Stomach (tissue), 9 donors: Measurements from ENCODE around the gene ZNF70. TPM values are rescaled to one million over a fixed set of nuclear protein-coding genes. Genes with fewer than 3 reads are reported as not detected.

Experiments used
- DNase-seq, 2 donors: peaks; one replicate each; pipeline versions ENCODE4 v3.0.0 to v3.0.0-alpha.2; 2013 to 2019
- H3K27ac ChIP-seq, 5 donors: fragments of 200-600 bp in 4 of 5; sonication (generic) in 4 of 5; one replicate each; pipeline ENCODE4 v1.5.1; 2013 to 2019; ENCODE audit warnings: mild to moderate bottlenecking in 1 of 5, moderate library complexity in 1 of 5
- H3K27me3 ChIP-seq, 3 donors: fragments of 200-600 bp; sonication (generic); one replicate each; pipeline ENCODE4 v1.5.1; 2017 to 2019; ENCODE audit warnings: mixed run types in 1 of 3
- H3K36me3 ChIP-seq, 4 donors: fragments of 200-600 bp; sonication (generic); 1 replicate in 3 of 4; 2 replicates in 1 of 4; pipeline ENCODE4 v1.5.1; 2016 to 2019
- H3K4me1 ChIP-seq, 4 donors: fragments of 200-600 bp; sonication (generic); one replicate each; pipeline ENCODE4 v1.5.1; 2016 to 2019
- H3K4me3 ChIP-seq, 4 donors: fragments of 200-600 bp; sonication (generic) in 3 of 4; one replicate each; pipeline ENCODE4 v1.5.1; 2016 to 2019; ENCODE audit warnings: mild to moderate bottlenecking in 1 of 4
- H3K9me3 ChIP-seq, 4 donors: fragments of 200-600 bp; sonication (generic); one replicate each; pipeline ENCODE4 v1.5.1; 2016 to 2019
- CTCF ChIP-seq, 7 experiments: fragments of 450-650 bp in 4 of 7; fragments of 200-600 bp in 3 of 7; sonication (generic) in 3 of 7; IDR thresholded peaks; one replicate each; pipeline ENCODE4 v1.5.1; 2016 to 2019; ENCODE audit warnings: antibody characterized with exemption in 7 of 7, control low read depth in 2 of 7, mild to moderate bottlenecking in 1 of 7
- EP300 ChIP-seq: sonication (generic); formaldehyde crosslinking; IDR thresholded peaks from one replicate; pipeline ENCODE4 v1.6.1; 2017; ENCODE audit warnings: antibody characterized with exemption
- POLR2A ChIP-seq, 4 donors: fragments of 450-650 bp; IDR thresholded peaks; one replicate each; pipeline ENCODE4 v1.6.1; 2016; ENCODE audit warnings: antibody characterized with exemption in 4 of 4, control low read depth in 2 of 4, mild to moderate bottlenecking in 1 of 4, moderate library complexity in 1 of 4
- POLR2AphosphoS5 ChIP-seq, 3 donors: sonication (generic); formaldehyde crosslinking; IDR thresholded peaks; one replicate each; pipeline ENCODE4 v1.6.1; 2016; ENCODE audit warnings: antibody characterized with exemption in 3 of 3
- WGBS, 5 donors: extraction: QIAGEN DNeasy Blood & Tissue Kit in 3 of 5; methylation state at CpG; one replicate each; pipeline versions ENCODE4 v1.1.5 to v1.1.7; 2013 to 2018; 5-methylcytosine and 5-hydroxymethylcytosine counted together
- intact Hi-C: fragments of 100-400 bp; cut with DNase I; formaldehyde crosslinking; loops from one replicate; pipeline ENCODE4 v1.15.1; 2023; ENCODE audit warnings: low total_unique reads
- polyA plus RNA-seq, 3 donors: library from polyadenylated mRNA; stranded (reverse); fragments of 200-250 nt; gene quantifications; one replicate each; pipeline ENCODE4 v1.2.3, GENCODE V29; 2013
- total RNA-seq, 5 donors: library from RNA; depleted of rRNA; stranded (reverse); fragments of >200 nt; gene quantifications; one replicate each; pipeline versions ENCODE4 v1.1.0 to v1.2.3, GENCODE V29; 2014 to 2016
- donor health status: healthy with polysubstance abuse.
- donor health status: Bipolar disorder and iron deficiency.
- donor health status: healthy.

Gene ZNF70
- total and polyA plus RNA-seq, 8 donors: 0.58 to 9.4 (median 2.1) TPM

GRCh38 chr22:23767303-23767672 lies 16.4 kb upstream of the ZNF70 start:
- 2 to 26% (median 4%) methylated on average over 6 to 27 of the region's 27 CpGs for WGBS, 5 donors
- intact Hi-C loops: loop anchor here (5.0 kb wide), 1 partner anchor 80 kb away; no protein-coding TSS in a partner anchor
- Histone ChIP-seq H3K4me3 (peak overlapping the region; percentile 66 to 87 (median 81)), H3K27me3 (no peaks in the 10 kb centered on the region), H3K9me3 (no peaks in the 10 kb centered on the region), H3K27ac (peak overlapping the region; percentile 82 to 87 (median 86)), H3K4me1 (peaks cover 37 to 92% (median 73%) of the 10 kb centered on the region in 4 donors), H3K36me3 (peaks cover 0 to 31% (median 9%) of the 10 kb centered on the region in 4 donors)
- TF ChIP-seq POLR2A (IDR thresholded peaks at IDR 0.05) (no peak), POLR2AphosphoS5 (IDR thresholded peaks at IDR 0.05) (no peak), CTCF (IDR thresholded peaks at IDR 0.05) (no peak), EP300 (no peak)
- DNase-seq: peak in 1 of 2 donors; percentile 39

GRCh38 chr22:23764899-23765881 lies 14.3 kb upstream of the ZNF70 start:
- 87 to 92% (median 89%) methylated on average over 8 to 9 of the region's 9 CpGs for WGBS, 5 donors
- peaks cover 30 to 72% (median 57%) of the 10 kb centered on the region in 4 donors for H3K4me1 ChIP-seq
- DNase-seq: no peak
- intact Hi-C loops: loop anchor here (5.0 kb wide), 1 partner anchor 82 kb away; no protein-coding TSS in a partner anchor
- H3K27me3 ChIP-seq: no peaks in the 10 kb centered on the region
- H3K36me3 ChIP-seq: peaks cover 0 to 31% (median 9%) of the 10 kb centered on the region in 4 donors
- TF ChIP-seq CTCF (IDR thresholded peaks at IDR 0.05) (no peak), POLR2AphosphoS5 (IDR thresholded peaks at IDR 0.05) (no peak), POLR2A (IDR thresholded peaks at IDR 0.05) (no peak), EP300 (no peak)
- H3K27ac ChIP-seq: no peak overlapping the region
- no peaks in the 10 kb centered on the region for H3K9me3 ChIP-seq
- no peak overlapping the region for H3K4me3 ChIP-seq

- intact Hi-C loops: no loop called here
- TF ChIP-seq CTCF (IDR thresholded peaks at IDR 0.05): no peak
- no peak for TF ChIP-seq POLR2A (IDR thresholded peaks at IDR 0.05)
- no peak for TF ChIP-seq EP300
- TF ChIP-seq POLR2AphosphoS5 (IDR thresholded peaks at IDR 0.05): no peak
- no peak for DNase-seq
- Histone ChIP-seq H3K4me3 (peak overlapping the region in 3 of 4 donors; percentile 20 to 35 (median 23)), H3K4me1 (peaks cover 29 to 66% (median 53%) of the 10 kb centered on the region in 4 donors), H3K36me3 (peaks cover 0 to 31% (median 9%) of the 10 kb centered on the region in 4 donors), H3K27me3 (no peaks in the 10 kb centered on the region), H3K9me3 (no peaks in the 10 kb centered on the region), H3K27ac (no peak overlapping the region)
- 61 to 84% (median 62%) methylated on average over 7 of the region's 7 CpGs for WGBS, 5 donors
These were observed 13.0 kb upstream of the ZNF70 start for GRCh38 chr22:23763954-23764353.

- peak in 1 of 2 donors; percentile 52 for DNase-seq
- Histone ChIP-seq H3K4me1 (peaks cover 25 to 62% (median 49%) of the 10 kb centered on the region in 4 donors), H3K36me3 (peaks cover 0 to 31% (median 9%) of the 10 kb centered on the region in 4 donors), H3K27ac (no peak overlapping the region), H3K4me3 (peak overlapping the region; percentile 11 to 35 (median 22)), H3K9me3 (no peaks in the 10 kb centered on the region), H3K27me3 (no peaks in the 10 kb centered on the region)
- TF ChIP-seq EP300 (no peak), CTCF (IDR thresholded peaks at IDR 0.05) (no peak), POLR2A (IDR thresholded peaks at IDR 0.05) (no peak), POLR2AphosphoS5 (IDR thresholded peaks at IDR 0.05) (no peak)
- intact Hi-C loops: no loop called here
- 29 to 58% (median 42%) methylated on average over 13 to 17 of the region's 17 CpGs for whole genome bisulfite sequencing, 5 donors
These were observed 12.7 kb upstream of the ZNF70 start for GRCh38 chr22:23763579-23763945.
